Measurements from ENCODE around the gene TTLL5. TPM values are rescaled to one million over a fixed set of nuclear protein-coding genes. Genes with fewer than 3 reads are reported as not detected.

Gene TTLL5
- total RNA-seq, 1 experiment from 2014 or later, result 34.7 TPM

DNA sequence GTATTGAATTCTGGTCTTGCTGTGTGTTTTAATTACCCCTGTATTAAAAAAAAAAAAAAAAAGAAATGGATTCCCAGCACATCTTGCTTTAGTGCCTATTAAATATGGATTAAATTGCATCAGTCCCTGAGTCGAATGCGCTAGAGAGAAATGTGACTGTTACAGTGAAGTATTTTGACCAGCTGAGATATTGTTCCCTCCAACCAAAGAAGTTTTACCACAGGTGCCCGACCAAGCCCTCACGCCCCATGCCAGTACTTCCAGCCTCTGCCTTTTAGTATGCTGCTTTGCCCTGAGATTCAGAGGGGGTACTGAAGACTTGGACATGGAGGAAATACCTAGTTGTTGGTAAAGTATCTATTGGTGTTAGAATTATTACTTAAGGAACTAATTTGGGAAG, 159.7 kb downstream of the TTLL5 start:
- H3K4me1 ChIP-seq (ENCODE audit: insufficient read depth, low read length), result peaks cover 38% of the 10 kb centered on the region
- H3K27ac ChIP-seq (ENCODE audit: low read length), result peak overlapping the region; percentile 97
- intact Hi-C loops (cut with micrococcal nuclease), result no loop called here
- BruUV-seq (replicated peaks), result no TSS peak
- POLR2A ChIA-PET (ENCODE audit: unreplicated experiment), result interaction anchor here (0.6 kb wide), 1 partner anchor 105 kb away, joined by 5 read pairs; no protein-coding TSS in a partner anchor
- ATAC-seq (no peak), DNase-seq (no peak)
- CTCF ChIA-PET, result no interaction called here
- H3K27me3 ChIP-seq (ENCODE audit: low read length), result no peaks in the 10 kb centered on the region
- no peaks in the 10 kb centered on the region for H3K9me2 ChIP-seq (replicated peaks; ENCODE audit: low read length)
- H3K4me2 ChIP-seq (ENCODE audit: low read length), result no peak overlapping the region
- no peak overlapping the region for H3K4me3 ChIP-seq (ENCODE audit: low read length)
- no peaks in the 10 kb centered on the region for H4K20me1 ChIP-seq (ENCODE audit: low read length)
- H2AFZ ChIP-seq (ENCODE audit: low read length), result no peak overlapping the region
- H3K9ac ChIP-seq (ENCODE audit: low read length), result no peak overlapping the region
- H3K9me3 ChIP-seq (ENCODE audit: low read length), result no peaks in the 10 kb centered on the region
- peaks cover 12% of the 10 kb centered on the region for H3F3A ChIP-seq (ENCODE audit: low read length, unreplicated experiment)
- peaks cover 15% of the 10 kb centered on the region for H3K36me3 ChIP-seq (ENCODE audit: low read depth, low read length)
- no peaks in the 10 kb centered on the region for H3K79me2 ChIP-seq (ENCODE audit: low read length)
- TF ChIP-seq CTCF (conservative IDR thresholded peaks at IDR 0.05; ENCODE audit: low read depth, low read length) (no peak), EZH2 (IDR thresholded peaks at IDR 0.05; ENCODE audit: low read length, unreplicated experiment) (no peak), EZH2phosphoT487 (IDR thresholded peaks at IDR 0.05; ENCODE audit: borderline replicate concordance, low read length) (no peak)

GRCh38 chr14:75821831-75822521, 160.9 kb downstream of the TTLL5 start:
- Histone ChIP-seq H4K20me1 (ENCODE audit: low read length) (no peaks in the 10 kb centered on the region), H3K27me3 (ENCODE audit: low read length) (no peaks in the 10 kb centered on the region), H2AFZ (ENCODE audit: low read length) (no peak overlapping the region), H3K9ac (ENCODE audit: low read length) (peak overlapping the region; percentile 74), H3K4me1 (ENCODE audit: insufficient read depth, low read length) (peaks cover 50% of the 10 kb centered on the region), H3K9me2 (replicated peaks; ENCODE audit: low read length) (no peaks in the 10 kb centered on the region), H3K9me3 (ENCODE audit: low read length) (no peaks in the 10 kb centered on the region), H3K27ac (ENCODE audit: low read length) (peak overlapping the region; percentile 97), H3F3A (ENCODE audit: low read length, unreplicated experiment) (peaks cover 12% of the 10 kb centered on the region), H3K79me2 (ENCODE audit: low read length) (no peaks in the 10 kb centered on the region), H3K4me3 (ENCODE audit: low read length) (peak overlapping the region; percentile 5; the same call in 1 of the 2 replicates), H3K36me3 (ENCODE audit: low read depth, low read length) (peaks cover 15% of the 10 kb centered on the region), H3K4me2 (ENCODE audit: low read length) (peak overlapping the region; percentile 66)
- no TSS peak for BruUV-seq (replicated peaks)
- TF ChIP-seq CTCF (conservative IDR thresholded peaks at IDR 0.05; ENCODE audit: low read depth, low read length) (no peak), EZH2phosphoT487 (IDR thresholded peaks at IDR 0.05; ENCODE audit: borderline replicate concordance, low read length) (no peak), EZH2 (IDR thresholded peaks at IDR 0.05; ENCODE audit: low read length, unreplicated experiment) (no peak)
- intact Hi-C loops (cut with micrococcal nuclease), result loop anchor here (1.0 to 2.0 kb wide), 4 partner anchors 10 to 111 kb away; no protein-coding TSS in a partner anchor
- ChIA-PET CTCF (interaction anchor here (0.5 to 2.0 kb wide), 9 partner anchors 10 to 1557 kb away, joined by 3 to 17 read pairs (median 5); no protein-coding TSS in a partner anchor), POLR2A (ENCODE audit: unreplicated experiment) (interaction anchor here (0.6 to 1.0 kb wide), 2 partner anchors 10 to 11 kb away, joined by 3 to 5 read pairs; no protein-coding TSS in a partner anchor)
- peak; percentile 79 for DNase-seq
- ATAC-seq, result peak; percentile 82

All from PC-3 (cell line).